GM23248 (cell line): ENCODE results near the gene PTPN23. TPM values are rescaled to one million over a fixed set of nuclear protein-coding genes. Genes with fewer than 3 reads are reported as not detected.
"Not testable (repeated sequence)": the region's sequence is repeated elsewhere in the genome, so short reads cannot be mapped to it uniquely, and the experiment has no call there.

ENCODE experiments used
- DNase-seq: peaks from one replicate; pipeline ENCODE4 v3.0.0-alpha.2; 2015
- H2AFZ ChIP-seq: fragments of 200-600 bp; sonication (generic); 2 replicates; pipeline ENCODE4 v1.6.1; 2016; ENCODE audit warnings: antibody characterized with exemption
- H3F3A ChIP-seq: fragments of 200-600 bp; sonication (generic); 2 replicates; pipeline ENCODE4 v1.6.1; 2016; ENCODE audit warnings: mild to moderate bottlenecking, antibody characterized with exemption, mixed run types; ENCODE audit not compliant: insufficient read depth
- H3K27ac ChIP-seq: fragments of 200-600 bp; sonication (generic); 2 replicates; pipeline ENCODE4 v1.5.1; 2016; ENCODE audit warnings: mild to moderate bottlenecking
- H3K27me3 ChIP-seq: fragments of 200-600 bp; sonication (generic); replicated peaks from 2 replicates; pipeline ENCODE4 v1.6.1; 2016; ENCODE audit warnings: mild to moderate bottlenecking; ENCODE audit not compliant: insufficient read depth
- H3K36me3 ChIP-seq: fragments of 200-600 bp; sonication (generic); 2 replicates; pipeline ENCODE4 v1.6.1; 2016; ENCODE audit warnings: low read depth, mild to moderate bottlenecking
- H3K4me1 ChIP-seq: fragments of 200-600 bp; sonication (generic); 2 replicates; pipeline ENCODE4 v1.6.1; 2016; ENCODE audit warnings: mild to moderate bottlenecking; ENCODE audit not compliant: insufficient read depth
- H3K4me2 ChIP-seq: fragments of 200-600 bp; sonication (generic); one replicate; pipeline ENCODE4 v1.6.1; 2016; ENCODE audit warnings: mild to moderate bottlenecking; ENCODE audit not compliant: unreplicated experiment
- H3K4me3 ChIP-seq: fragments of 200-600 bp; sonication (generic); 2 replicates; pipeline ENCODE4 v1.5.1; 2016; ENCODE audit warnings: mild to moderate bottlenecking
- H3K79me2 ChIP-seq: fragments of 200-600 bp; sonication (generic); 2 replicates; pipeline ENCODE4 v1.6.1; 2016; ENCODE audit warnings: mild to moderate bottlenecking; ENCODE audit not compliant: insufficient read depth
- H3K9ac ChIP-seq: fragments of 200-600 bp; sonication (generic); 2 replicates; pipeline ENCODE4 v1.6.1; 2016; ENCODE audit warnings: mild to moderate bottlenecking
- H3K9me2 ChIP-seq: fragments of 200-600 bp; sonication (generic); 2 replicates; pipeline ENCODE4 v1.6.1; 2016; ENCODE audit warnings: mixed run types, mild to moderate bottlenecking, moderate library complexity; ENCODE audit not compliant: insufficient read depth
- H3K9me3 ChIP-seq: fragments of 200-600 bp; sonication (generic); one replicate; pipeline ENCODE4 v1.6.1; 2017; ENCODE audit warnings: low read depth
- H4K20me1 ChIP-seq: fragments of 200-600 bp; sonication (generic); 2 replicates; pipeline ENCODE4 v1.6.0; 2016; ENCODE audit not compliant: insufficient read depth
- EZH2 ChIP-seq: fragments of 200-600 bp; sonication (generic); IDR thresholded peaks from 2 replicates; pipeline ENCODE4 v1.6.1; 2018; ENCODE audit warnings: antibody characterized with exemption, mild to moderate bottlenecking; ENCODE audit not compliant: insufficient read depth, poor library complexity, severe bottlenecking
- EZH2phosphoT487 ChIP-seq: fragments of 200-600 bp; sonication (generic); IDR thresholded peaks from 2 replicates; pipeline ENCODE4 v1.6.1; 2018; ENCODE audit warnings: antibody characterized with exemption, moderate library complexity, mild to moderate bottlenecking, low read depth; ENCODE audit not compliant: insufficient read depth
- WGBS, 2 experiments: methylation state at CpG; one replicate each; pipeline ENCODE4 v1.1.6; 2015 to 2017; ENCODE audit warnings: low lambda C conversion rate in 2 of 2, low coverage in 1 of 2; ENCODE audit errors: missing lambda C conversion rate in 2 of 2; 5-methylcytosine and 5-hydroxymethylcytosine counted together
- in situ Hi-C: fragments of 300-500 bp; cut with MboI; formaldehyde crosslinking; loops from 2 replicates; pipeline ENCODE4 v1.15.0; 2020
- polyA plus RNA-seq: library from polyadenylated mRNA; unstranded; fragments of >200 nt; fragmentation: Nextera tagmentation; extraction: Ambion mirVana; gene quantifications from 2 replicates; pipeline ENCODE4 v1.2.1, GENCODE V29; 2016
- total RNA-seq: library from RNA; depleted of rRNA; stranded (reverse); fragments of >200 nt; shearing (Covaris generic); gene quantifications from 2 replicates; pipeline ENCODE4 v1.2.3, GENCODE V29; 2014

The PTPN23 gene
- total and polyA plus RNA-seq, 2 experiments from 2014 or later = 9.0 to 14.3 TPM

DNA sequence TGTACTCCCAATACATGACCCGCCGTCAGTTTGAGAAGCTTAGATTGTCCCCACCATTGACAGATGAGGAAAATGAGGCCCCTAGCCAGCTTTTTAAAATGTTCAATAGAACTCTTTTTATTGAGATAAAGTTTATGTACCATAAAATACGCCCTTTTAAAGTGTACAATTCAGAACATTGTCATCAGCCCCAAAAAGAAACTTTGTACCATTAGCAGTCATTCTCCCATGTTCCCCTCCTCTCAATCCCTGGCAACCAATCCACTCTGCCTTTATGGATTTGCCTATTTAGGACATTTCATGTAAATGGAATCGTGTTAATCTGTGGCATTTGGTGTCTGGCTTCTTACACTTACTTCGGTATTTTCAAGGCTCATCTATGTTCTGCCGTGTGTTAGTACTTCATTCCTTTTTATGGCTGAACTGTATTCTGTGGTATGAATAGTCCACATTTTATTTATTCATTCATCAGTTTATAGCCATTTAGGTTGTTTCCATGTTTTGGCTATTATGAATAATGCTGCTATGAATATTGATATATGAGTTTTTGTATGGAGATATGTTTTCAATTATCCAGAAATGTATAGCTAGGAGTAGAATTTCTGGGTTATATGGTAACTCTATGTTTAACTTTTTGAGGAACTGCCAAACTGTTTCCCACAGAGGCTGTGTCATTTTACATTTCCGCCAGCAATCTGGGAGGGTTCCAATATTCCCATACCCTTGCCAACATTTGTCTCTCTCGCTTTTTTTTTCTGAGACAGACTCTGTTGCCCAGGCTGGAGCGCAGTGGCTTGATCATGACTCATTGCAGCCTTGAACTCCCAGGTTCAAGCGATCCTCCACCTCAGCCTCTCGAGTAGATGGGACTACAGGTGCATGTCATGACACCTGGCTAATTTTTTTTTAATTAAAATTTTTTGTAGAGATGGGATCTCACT lies 15.3 kb upstream of the PTPN23 start:
- H3K9ac ChIP-seq = no peak overlapping the region
- no peaks in the 10 kb centered on the region for H3K9me2 ChIP-seq
- H3F3A ChIP-seq = peaks cover 12% of the 10 kb centered on the region
- WGBS, 2 experiments = 16 to 18% methylated on average over 11 of the region's 11 CpGs
- no peaks in the 10 kb centered on the region for H3K27me3 ChIP-seq
- H3K9me3 ChIP-seq = no peaks in the 10 kb centered on the region
- peak overlapping the region; percentile 32; the same call in 1 of the 2 replicates for H2AFZ ChIP-seq
- peaks cover 14% of the 10 kb centered on the region for H3K4me1 ChIP-seq
- 0 out of 2 replicates have a peak overlapping the region, but pooled peaks have one; percentile 5 for H3K4me3 ChIP-seq
- no peaks in the 10 kb centered on the region for H3K79me2 ChIP-seq
- peak overlapping the region; percentile 61 for H3K4me2 ChIP-seq
- no peaks in the 10 kb centered on the region for H3K36me3 ChIP-seq
- in situ Hi-C loops = loop anchor here (25.0 kb wide), 1 partner anchor 653 kb away; the partner anchor contains the start of genes PRSS50 and TMIE
- H3K27ac ChIP-seq = peak overlapping the region; percentile 40
- DNase-seq = peak; percentile 81
- no peaks in the 10 kb centered on the region for H4K20me1 ChIP-seq
- TF ChIP-seq EZH2 (no peak), EZH2phosphoT487 (no peak)

DNA sequence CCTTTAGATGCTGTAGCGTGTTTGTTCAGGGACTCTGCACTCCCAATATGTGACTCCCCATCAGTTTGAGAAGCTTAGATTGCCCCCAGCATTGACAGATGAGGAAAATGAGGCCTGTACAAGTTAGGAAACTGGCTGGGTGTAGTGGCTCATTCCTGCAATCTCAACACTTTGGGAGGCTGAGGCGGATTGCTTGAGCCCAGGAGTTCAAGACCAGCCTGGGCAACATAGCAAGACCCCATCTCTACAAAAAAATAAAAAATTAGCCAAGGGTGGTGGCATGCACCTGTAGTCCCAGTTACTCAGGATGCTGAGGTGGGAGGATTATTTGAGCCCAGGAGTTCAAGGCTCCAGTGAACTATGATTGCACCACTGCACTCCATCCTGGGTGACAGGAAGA lies 14.0 kb upstream of the PTPN23 start:
- Histone ChIP-seq H3K27ac (no peak overlapping the region), H3K9ac (no peak overlapping the region), H3K4me2 (no peak overlapping the region), H3K9me3 (no peaks in the 10 kb centered on the region), H3F3A (peaks cover 12% of the 10 kb centered on the region), H2AFZ (no peak overlapping the region), H3K9me2 (no peaks in the 10 kb centered on the region), H3K4me1 (peaks cover 14% of the 10 kb centered on the region), H3K4me3 (no peak overlapping the region), H3K36me3 (no peaks in the 10 kb centered on the region), H4K20me1 (no peaks in the 10 kb centered on the region), H3K79me2 (no peaks in the 10 kb centered on the region), H3K27me3 (no peaks in the 10 kb centered on the region)
- no peak for TF ChIP-seq EZH2
- TF ChIP-seq EZH2phosphoT487 = no peak
- 95 to 97% methylated on average over 2 of the region's 2 CpGs for WGBS, 2 experiments
- no peak for DNase-seq
- in situ Hi-C loops = loop anchor here (25.0 kb wide), 1 partner anchor 655 kb away; the partner anchor contains the start of genes PRSS50 and TMIE

DNA sequence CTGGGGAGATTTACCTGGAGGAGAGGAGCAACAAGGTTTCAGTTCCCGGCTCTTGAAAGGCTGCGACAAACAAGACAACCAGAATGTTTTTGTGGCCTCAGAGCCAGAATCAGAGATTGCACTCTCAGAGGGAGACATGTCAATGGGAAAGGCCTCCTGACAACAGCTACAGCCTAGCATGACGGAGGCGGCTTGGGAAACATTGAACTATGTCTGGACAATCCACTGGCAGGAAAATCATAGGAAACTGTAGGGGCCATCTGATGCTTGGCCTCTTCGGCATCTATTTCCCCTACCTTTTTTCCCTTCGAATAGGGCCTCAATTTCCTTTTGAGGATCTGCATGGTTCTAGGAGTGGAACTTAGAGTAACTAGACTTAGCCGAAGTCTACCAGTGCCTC lies 13.2 kb upstream of the PTPN23 start:
- Histone ChIP-seq H3K4me1 (peaks cover 14% of the 10 kb centered on the region), H3K9ac (no peak overlapping the region), H3K27me3 (no peaks in the 10 kb centered on the region), H3K27ac (no peak overlapping the region), H2AFZ (no peak overlapping the region), H3K4me2 (no peak overlapping the region), H3K9me2 (no peaks in the 10 kb centered on the region), H3K4me3 (no peak overlapping the region), H3K9me3 (no peaks in the 10 kb centered on the region), H3K79me2 (no peaks in the 10 kb centered on the region), H4K20me1 (no peaks in the 10 kb centered on the region), H3F3A (peaks cover 12% of the 10 kb centered on the region), H3K36me3 (no peaks in the 10 kb centered on the region)
- WGBS, 2 experiments = 93% methylated on average over 7 of the region's 7 CpGs
- TF ChIP-seq EZH2phosphoT487 = no peak
- TF ChIP-seq EZH2 = no peak
- in situ Hi-C loops = loop anchor here (25.0 kb wide), 1 partner anchor 655 kb away; the partner anchor contains the start of genes PRSS50 and TMIE
- no peak for DNase-seq

DNA sequence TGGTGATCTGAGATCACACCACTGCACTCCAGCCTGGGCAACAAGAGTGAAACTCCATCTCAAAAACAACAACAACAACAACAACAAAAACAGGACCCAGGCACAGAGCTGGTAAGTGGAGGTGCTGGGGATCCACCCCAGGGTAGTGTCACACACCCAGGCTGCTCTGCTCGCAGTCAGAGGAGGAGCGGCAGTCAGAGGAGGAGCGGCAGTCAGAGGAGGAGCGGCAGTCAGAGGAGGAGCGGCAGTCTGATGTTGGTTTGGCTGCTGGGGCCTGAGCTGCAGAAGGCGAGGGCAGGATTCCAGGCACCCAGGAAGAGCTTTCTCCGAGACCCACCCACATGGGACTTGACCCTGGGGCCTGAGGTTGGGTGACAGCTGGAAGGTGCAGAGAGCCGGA lies 10.8 kb upstream of the PTPN23 start:
- in situ Hi-C loops = loop anchor here (25.0 kb wide), 1 partner anchor 658 kb away; the partner anchor contains the start of genes PRSS50 and TMIE
- H3K9me3 ChIP-seq, H3K9ac ChIP-seq, DNase-seq, H3K36me3 ChIP-seq, H2AFZ ChIP-seq, H3K79me2 ChIP-seq, H3K9me2 ChIP-seq, H3K27ac ChIP-seq, H3K4me2 ChIP-seq, H3K4me3 ChIP-seq, H4K20me1 ChIP-seq, H3K27me3 ChIP-seq: not testable (repeated sequence)
- peaks cover 12% of the 10 kb centered on the region for H3F3A ChIP-seq
- H3K4me1 ChIP-seq = peaks cover 12% of the 10 kb centered on the region
- 82 to 85% methylated on average over 8 of the region's 8 CpGs for WGBS, 2 experiments
